Endothelial cell of umbilical vein (primary cell): ENCODE results near the gene KAT6B. TPM values are rescaled to one million over a fixed set of nuclear protein-coding genes. Genes with fewer than 3 reads are reported as not detected.

Source experiments
- BruUV-seq: library from RNA; stranded (reverse); fragments of 400-500 nt; replicated peaks from 2 replicates; lab custom pipeline; 2021; lab: Mats Ljungman, UMichigan
- CTCF ChIA-PET: fragments of 300-600, 350-600 bp; sonication (Branson Sonifier 250); formaldehyde crosslinking; loops from one replicate; lab custom pipeline; 2021; ENCODE audit warnings: antibody characterized with exemption, inconsistent platforms; lab: Charles Lee
- POLR2A ChIA-PET: fragments of 300-600, 350-600 bp; sonication (Branson Sonifier 250); formaldehyde crosslinking; loops from one replicate; lab custom pipeline; 2021; ENCODE audit warnings: antibody characterized with exemption, inconsistent platforms; lab: Charles Lee
- DNase-seq: peaks from one replicate; pipeline ENCODE4 v3.0.0-alpha.2; 2011; ENCODE audit warnings: low read depth, low spot score
- FAIRE-seq: peaks from 2 replicates; lab custom pipeline; 2011; peaks lifted over from hg19 to GRCh38; lab: Jason Lieb, UNC
- H2AFZ ChIP-seq: 2 replicates; pipeline ENCODE4 v1.6.0; 2012; ENCODE audit warnings: low read depth, low read length, control low read depth, inconsistent platforms
- H3K27ac ChIP-seq: 2 replicates; pipeline ENCODE4 v1.5.1; 2011; ENCODE audit warnings: low read depth, mild to moderate bottlenecking, control low read depth, low read length, moderate library complexity; ENCODE audit not compliant: insufficient read depth
- H3K27me3 ChIP-seq, 2 experiments: 2 replicates each; pipeline versions ENCODE4 v1.6.0 to v1.6.1; 2011; ENCODE audit warnings: low read length in 2 of 2, mixed read lengths in 1 of 2; ENCODE audit not compliant: control insufficient read depth in 2 of 2, insufficient read depth in 2 of 2
- H3K36me3 ChIP-seq, 2 experiments: 2 replicates in 1 of 2; 3 replicates in 1 of 2; pipeline ENCODE4 v1.5.1; 2011; ENCODE audit warnings: low read length in 2 of 2, mild to moderate bottlenecking in 1 of 2, moderate library complexity in 1 of 2; ENCODE audit not compliant: control insufficient read depth in 2 of 2, insufficient read depth in 2 of 2; ENCODE audit errors: extremely low read depth in 1 of 2
- H3K4me1 ChIP-seq: 3 replicates; pipeline ENCODE4 v1.5.1; 2011; ENCODE audit warnings: mild to moderate bottlenecking, low read length; ENCODE audit not compliant: control insufficient read depth, insufficient read depth; ENCODE audit errors: extremely low read depth
- H3K4me2 ChIP-seq: 2 replicates; pipeline ENCODE4 v1.6.1; 2011; ENCODE audit warnings: low read length, control low read depth, mixed read lengths; ENCODE audit not compliant: insufficient read depth
- H3K4me3 ChIP-seq, 3 experiments: fragments of 200-600 bp in 1 of 3; sonication (generic), shearing (Covaris generic) in 1 of 3; replicated peaks in 1 of 3; 2 replicates each; pipeline ENCODE4 v1.5.1; 2011 to 2016; ENCODE audit warnings: control low read depth in 3 of 3, low read length in 3 of 3, mild to moderate bottlenecking in 2 of 3, inconsistent platforms in 1 of 3, low read depth in 1 of 3, moderate library complexity in 1 of 3; ENCODE audit not compliant: insufficient read depth in 1 of 3
- H3K79me2 ChIP-seq: 2 replicates; pipeline ENCODE4 v1.6.0; 2012; ENCODE audit warnings: low read length, inconsistent platforms; ENCODE audit not compliant: control insufficient read depth, insufficient read depth
- H3K9ac ChIP-seq: replicated peaks from 2 replicates; pipeline ENCODE3; 2011; ENCODE audit warnings: low read length, control low read depth; ENCODE audit not compliant: insufficient read depth; ENCODE audit errors: extremely low read depth
- H3K9me1 ChIP-seq: replicated peaks from 3 replicates; pipeline ENCODE4 v1.6.0; 2011; ENCODE audit warnings: mild to moderate bottlenecking, low read length; ENCODE audit not compliant: control insufficient read depth, insufficient read depth; ENCODE audit errors: extremely low read depth
- H3K9me3 ChIP-seq: replicated peaks from 2 replicates; pipeline ENCODE4 v1.5.1; 2012; ENCODE audit warnings: low read length, inconsistent platforms; ENCODE audit not compliant: control insufficient read depth, insufficient read depth
- H4K20me1 ChIP-seq: replicated peaks from 2 replicates; pipeline ENCODE3; 2011; ENCODE audit warnings: mild to moderate bottlenecking, low read length; ENCODE audit not compliant: control insufficient read depth, insufficient read depth; ENCODE audit errors: extremely low read depth
- CTCF ChIP-seq, 2 donors: IDR thresholded peaks; 1 replicate in 1 of 2; 2 replicates in 1 of 2; pipeline ENCODE4 v1.5.1; 2011; ENCODE audit warnings: low read length in 2 of 2, mild to moderate bottlenecking in 2 of 2, moderate library complexity in 2 of 2, control low read depth in 1 of 2, inconsistent platforms in 1 of 2, low read depth in 1 of 2; ENCODE audit not compliant: insufficient read depth in 1 of 2; ENCODE audit errors: extremely low read depth in 1 of 2
- EZH2 ChIP-seq: IDR thresholded peaks from 2 replicates; pipeline ENCODE4 v1.6.1; 2012; ENCODE audit warnings: borderline replicate concordance, low read depth, mild to moderate bottlenecking, moderate library complexity, low read length, inconsistent platforms; ENCODE audit not compliant: severe bottlenecking
- FOS ChIP-seq: IDR thresholded peaks from 2 replicates; pipeline ENCODE4 v1.6.1; 2011; ENCODE audit warnings: mild to moderate bottlenecking, low read length, moderate library complexity, borderline replicate concordance; ENCODE audit not compliant: insufficient read depth
- GATA2 ChIP-seq: IDR thresholded peaks from 2 replicates; pipeline ENCODE4 v1.7.0; 2011; ENCODE audit warnings: low read depth, mild to moderate bottlenecking, moderate library complexity, mixed read lengths, low read length; ENCODE audit not compliant: insufficient read length, insufficient read depth
- JUN ChIP-seq: IDR thresholded peaks from 2 replicates; pipeline ENCODE4 v1.6.1; 2011; ENCODE audit warnings: borderline replicate concordance, low read depth; ENCODE audit not compliant: insufficient read length, insufficient read depth
- MAX ChIP-seq: IDR thresholded peaks from 2 replicates; pipeline ENCODE4 v1.6.1; 2011; ENCODE audit not compliant: insufficient read depth, insufficient read length
- MYC ChIP-seq: IDR thresholded peaks from one replicate; pipeline ENCODE4 v1.6.1; 2011; ENCODE audit warnings: mild to moderate bottlenecking, low read depth, low read length
- POLR2A ChIP-seq: IDR thresholded peaks from 2 replicates; pipeline ENCODE4 v1.6.1; 2012; ENCODE audit warnings: low read depth, mild to moderate bottlenecking, control low read depth, low read length
- POLR2AphosphoS5 ChIP-seq: IDR thresholded peaks from 2 replicates; pipeline ENCODE4 v1.6.1; 2012; ENCODE audit warnings: low read depth, mild to moderate bottlenecking, control low read depth, low read length, moderate library complexity; ENCODE audit not compliant: insufficient read depth
- dilution Hi-C: fragments of 300-500 bp; cut with MboI; formaldehyde crosslinking; loops from one replicate; pipeline ENCODE4 v1.15.0; 2019; ENCODE audit warnings: low sequenced_read_pairs; ENCODE audit not compliant: extremely low pct_ligation_motif_present
- intact Hi-C: fragments of 100-400 bp; cut with micrococcal nuclease; formaldehyde crosslinking; loops from one replicate; pipeline ENCODE4 v1.10.0; 2022
- polyA plus RNA-seq, 4 experiments: library from polyadenylated mRNA; depleted of rRNA in 3 of 4; stranded (reverse) in 3 of 4; unstranded in 1 of 4; fragments of >200 nt; gene quantifications; 2 replicates each; pipeline versions ENCODE4 v1.2.1 to v1.2.3, GENCODE V29; 2011 to 2012; ENCODE audit warnings: missing spikeins in 1 of 4
- total RNA-seq: library from RNA; stranded (reverse); gene quantifications from 2 replicates; pipeline ENCODE4 v1.2.3, GENCODE V29; 2021

The KAT6B gene
- total and polyA plus RNA-seq, 2 donors (not counting 3 experiments of a cell fraction or from before 2014, with no cell fraction given): 4.5 to 17.0 TPM

DNA sequence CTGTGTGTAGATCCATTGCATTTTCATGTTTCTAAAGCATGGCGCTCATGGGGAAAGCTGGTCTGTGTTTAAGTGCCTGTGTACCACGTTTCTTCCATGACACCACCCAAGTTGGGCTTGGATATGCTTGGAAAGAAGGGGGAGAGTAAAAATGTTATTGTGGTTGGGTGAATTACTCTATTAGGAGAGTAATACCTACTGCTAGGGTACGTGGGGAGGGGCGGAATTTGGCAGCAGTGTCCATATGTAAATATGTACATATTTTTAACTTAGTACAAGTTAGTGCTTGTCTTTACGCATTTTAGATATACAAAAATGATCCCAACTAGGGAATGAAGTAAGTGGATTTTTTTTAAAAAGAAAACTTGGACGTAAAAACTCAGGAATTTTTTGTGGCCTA lies 242.1 kb downstream of the KAT6B start:
- CTCF ChIA-PET: no interaction called here
- intact Hi-C loops: no loop called here
- dilution Hi-C loops: no loop called here
- Histone ChIP-seq H4K20me1 (no peaks in the 10 kb centered on the region), H3K9me1 (no peaks in the 10 kb centered on the region), H3K4me1 (no peaks in the 10 kb centered on the region), H3K79me2 (no peaks in the 10 kb centered on the region), H3K27me3 (no peaks in the 10 kb centered on the region), H2AFZ (no peak overlapping the region), H3K4me3 (no peak overlapping the region), H3K36me3 (no peaks in the 10 kb centered on the region), H3K9me3 (no peaks in the 10 kb centered on the region), H3K27ac (no peak overlapping the region), H3K9ac (no peak overlapping the region), H3K4me2 (no peak overlapping the region)
- TF ChIP-seq POLR2AphosphoS5 (no peak), FOS (no peak), GATA2 (no peak), JUN (no peak), EZH2 (no peak), MYC (no peak), CTCF (IDR thresholded peaks at IDR 0.05; ENCODE audit: extremely low read depth in 1 of 2, insufficient read depth in 1 of 2, low read depth in 1 of 2, low read length in 2 of 2) (no peak), POLR2A (no peak), MAX (no peak)
- BruUV-seq: no TSS peak
- FAIRE-seq (no peak), DNase-seq (no peak)
- POLR2A ChIA-PET: no interaction called here
